Vagina (tissue), 2 donors: Measurements from ENCODE around the gene SCAPER. TPM values are rescaled to one million over a fixed set of nuclear protein-coding genes. Genes with fewer than 3 reads are reported as not detected.

Source experiments
- DNase-seq, 2 donors: peaks; one replicate each; pipeline ENCODE4 v3.0.0-alpha.2; 2017; ENCODE audit errors: extremely low spot score in 2 of 2
- H3K27ac ChIP-seq: fragments of 200-600 bp; sonication (generic); one replicate; pipeline ENCODE4 v1.5.1; 2019
- H3K27me3 ChIP-seq: fragments of 200-600 bp; sonication (generic); one replicate; pipeline ENCODE4 v1.5.1; 2019
- H3K36me3 ChIP-seq, 2 donors: fragments of 200-600 bp; sonication (generic); one replicate each; pipeline ENCODE4 v1.5.1; 2017 to 2019
- H3K4me1 ChIP-seq: fragments of 200-600 bp; sonication (generic); one replicate; pipeline ENCODE4 v1.5.1; 2019
- H3K4me3 ChIP-seq, 2 donors: fragments of 200-600 bp; sonication (generic); 1 replicate in 1 of 2; 2 replicates in 1 of 2; pipeline ENCODE4 v1.5.1; 2016 to 2019
- H3K9me3 ChIP-seq: fragments of 200-600 bp; sonication (generic); one replicate; pipeline ENCODE4 v1.5.1; 2019
- CTCF ChIP-seq, 3 experiments: fragments of 450-650 bp in 2 of 3; fragments of 200-600 bp in 1 of 3; sonication (generic) in 1 of 3; IDR thresholded peaks; one replicate each; pipeline ENCODE4 v1.5.1; 2017 to 2019; ENCODE audit warnings: antibody characterized with exemption in 3 of 3, mild to moderate bottlenecking in 2 of 3, moderate library complexity in 2 of 3
- POLR2A ChIP-seq, 2 donors: fragments of 450-650 bp; IDR thresholded peaks; one replicate each; pipeline ENCODE4 v1.6.1; 2017; ENCODE audit warnings: antibody characterized with exemption in 2 of 2, mild to moderate bottlenecking in 2 of 2, moderate library complexity in 2 of 2
- POLR2AphosphoS5 ChIP-seq, 2 donors: sonication (generic); formaldehyde crosslinking; IDR thresholded peaks; one replicate each; pipeline ENCODE4 v1.9.0; 2017; ENCODE audit warnings: antibody characterized with exemption in 2 of 2, mild to moderate bottlenecking in 2 of 2, low read depth in 1 of 2; ENCODE audit not compliant: insufficient read depth in 1 of 2
- intact Hi-C: fragments of 100-400 bp; cut with DNase I; formaldehyde crosslinking; loops from one replicate; pipeline ENCODE4 v1.15.1; 2023
- total RNA-seq: library from RNA; depleted of rRNA; stranded (reverse); fragments of >200 nt; gene quantifications from one replicate; pipeline ENCODE4 v1.2.3, GENCODE V29; 2016

Gene SCAPER
- total RNA-seq, 1 donor from 2014 or later = 51.3 TPM

- no peaks in the 10 kb centered on the region for H3K4me1 ChIP-seq
- intact Hi-C loops = no loop called here
- H3K9me3 ChIP-seq = no peaks in the 10 kb centered on the region
- no peak for DNase-seq
- TF ChIP-seq POLR2AphosphoS5 (IDR thresholded peaks at IDR 0.05; ENCODE audit: insufficient read depth in 1 of 2, low read depth in 1 of 2) = no peak
- TF ChIP-seq POLR2A (IDR thresholded peaks at IDR 0.05) = no peak
- no peak for TF ChIP-seq CTCF (IDR thresholded peaks at IDR 0.05)
- no peaks in the 10 kb centered on the region for H3K36me3 ChIP-seq
- H3K4me3 ChIP-seq = no peak overlapping the region
- H3K27ac ChIP-seq = no peak overlapping the region
- H3K27me3 ChIP-seq = no peaks in the 10 kb centered on the region
These were observed 92.8 kb downstream of the SCAPER start for GRCh38 chr15:76812381-76812780.

GRCh38 chr15:76809412-76810103 is 95.6 kb downstream of the SCAPER start:
- no peak for DNase-seq
- Histone ChIP-seq H3K4me1 (no peaks in the 10 kb centered on the region), H3K36me3 (no peaks in the 10 kb centered on the region), H3K9me3 (no peaks in the 10 kb centered on the region), H3K27me3 (no peaks in the 10 kb centered on the region), H3K27ac (no peak overlapping the region), H3K4me3 (no peak overlapping the region)
- TF ChIP-seq CTCF (IDR thresholded peaks at IDR 0.05) (no peak), POLR2AphosphoS5 (IDR thresholded peaks at IDR 0.05; ENCODE audit: insufficient read depth in 1 of 2, low read depth in 1 of 2) (no peak), POLR2A (IDR thresholded peaks at IDR 0.05) (no peak)
- intact Hi-C loops = no loop called here

GRCh38 chr15:76803049-76803571 is 102.0 kb downstream of the SCAPER start:
- TF ChIP-seq POLR2A (IDR thresholded peaks at IDR 0.05) (no peak), CTCF (IDR thresholded peaks at IDR 0.05) (no peak), POLR2AphosphoS5 (IDR thresholded peaks at IDR 0.05; ENCODE audit: insufficient read depth in 1 of 2, low read depth in 1 of 2) (no peak)
- intact Hi-C loops = no loop called here
- no peaks in the 10 kb centered on the region for H3K27me3 ChIP-seq
- H3K9me3 ChIP-seq = no peaks in the 10 kb centered on the region
- H3K36me3 ChIP-seq = peaks cover 0 to 15% of the 10 kb centered on the region in 2 donors
- no peaks in the 10 kb centered on the region for H3K4me1 ChIP-seq
- DNase-seq = no peak
- H3K4me3 ChIP-seq = no peak overlapping the region
- H3K27ac ChIP-seq = no peak overlapping the region

GRCh38 chr15:76802411-76802810 is 102.7 kb downstream of the SCAPER start:
- Histone ChIP-seq H3K27me3 (no peaks in the 10 kb centered on the region), H3K9me3 (no peaks in the 10 kb centered on the region), H3K36me3 (peaks cover 0 to 15% of the 10 kb centered on the region in 2 donors), H3K27ac (no peak overlapping the region), H3K4me3 (no peak overlapping the region), H3K4me1 (no peaks in the 10 kb centered on the region)
- DNase-seq = no peak
- TF ChIP-seq CTCF (IDR thresholded peaks at IDR 0.05) = no peak
- TF ChIP-seq POLR2A (IDR thresholded peaks at IDR 0.05) = no peak
- TF ChIP-seq POLR2AphosphoS5 (IDR thresholded peaks at IDR 0.05; ENCODE audit: insufficient read depth in 1 of 2, low read depth in 1 of 2) = no peak
- intact Hi-C loops = no loop called here

GRCh38 chr15:76799760-76800159 is 105.4 kb downstream of the SCAPER start:
- no peaks in the 10 kb centered on the region for H3K4me1 ChIP-seq
- TF ChIP-seq POLR2A (IDR thresholded peaks at IDR 0.05) (no peak), CTCF (IDR thresholded peaks at IDR 0.05) (no peak), POLR2AphosphoS5 (IDR thresholded peaks at IDR 0.05; ENCODE audit: insufficient read depth in 1 of 2, low read depth in 1 of 2) (no peak)
- DNase-seq = no peak
- H3K27ac ChIP-seq = no peak overlapping the region
- no peaks in the 10 kb centered on the region for H3K9me3 ChIP-seq
- H3K36me3 ChIP-seq = peaks cover 0 to 25% of the 10 kb centered on the region in 2 donors
- no peak overlapping the region for H3K4me3 ChIP-seq
- no peaks in the 10 kb centered on the region for H3K27me3 ChIP-seq
- intact Hi-C loops = no loop called here
